SK-N-SH treated with all-trans-retinoic acid at 6 μM for 48 hours (cell line): ENCODE results near the gene LRMDA.
A peak's percentile ranks its signal among the peaks of the same experiment; 100 is the strongest.

ENCODE experiments used
- ATAC-seq: fragments of 200-7000 bp; cut with Tn5 transposase; 3 replicates; pipeline ENCODE4 v1.9.1; 2020; ENCODE audit warnings: mild to moderate bottlenecking, moderate library complexity
- ARNTL ChIP-seq: fragments of 450-650 bp; formaldehyde crosslinking; IDR thresholded peaks from 2 replicates; pipeline ENCODE4 v1.5.0; 2020; ENCODE audit warnings: low read depth, mild to moderate bottlenecking, moderate library complexity, borderline replicate concordance
- BACH2 ChIP-seq: fragments of 250-450 bp; sonication (Bioruptor Pico); IDR thresholded peaks from 2 replicates; pipeline ENCODE4 v1.9.0; 2021; ENCODE audit warnings: mild to moderate bottlenecking, borderline replicate concordance
- CSDC2 ChIP-seq: fragments of 250-450 bp; sonication (Bioruptor Pico); IDR thresholded peaks from 2 replicates; pipeline ENCODE4 v1.5.0; 2020; ENCODE audit warnings: mild to moderate bottlenecking, moderate library complexity
- ESRRG ChIP-seq: fragments of 250-450 bp; sonication (Bioruptor Pico); IDR thresholded peaks from 2 replicates; pipeline ENCODE4 v1.6.1; 2021; ENCODE audit warnings: mild to moderate bottlenecking
- GLIS3 ChIP-seq: fragments of 250-450 bp; sonication (Bioruptor Pico); IDR thresholded peaks from 2 replicates; pipeline ENCODE4 v1.5.0; 2020; ENCODE audit warnings: mild to moderate bottlenecking, moderate library complexity
- ISL1 ChIP-seq: fragments of 250-450 bp; sonication (Bioruptor Pico); IDR thresholded peaks from 2 replicates; pipeline ENCODE4 v2.1.2; 2022; ENCODE audit warnings: mild to moderate bottlenecking, moderate library complexity
- OSR1 ChIP-seq: fragments of 250-450 bp; sonication (Bioruptor Pico); IDR thresholded peaks from 2 replicates; pipeline ENCODE4 v1.8.0; 2022; ENCODE audit warnings: moderate library complexity, mild to moderate bottlenecking, inconsistent platforms
- PATZ1 ChIP-seq: fragments of 250-450 bp; sonication (Bioruptor Pico); IDR thresholded peaks from 2 replicates; pipeline ENCODE4 v1.8.0; 2020; ENCODE audit warnings: mild to moderate bottlenecking, moderate library complexity, borderline replicate concordance
- POU6F1 ChIP-seq: fragments of 250-450 bp; sonication (Bioruptor Pico); IDR thresholded peaks from 2 replicates; pipeline ENCODE4 v1.8.0; 2021; ENCODE audit warnings: low read depth, mild to moderate bottlenecking, moderate library complexity, borderline replicate concordance
- PPARA ChIP-seq: fragments of 250-450 bp; sonication (Bioruptor Pico); IDR thresholded peaks from 2 replicates; pipeline ENCODE4 v1.5.0; 2020; ENCODE audit warnings: mild to moderate bottlenecking, borderline replicate concordance
- RARB ChIP-seq: fragments of 250-450 bp; sonication (Bioruptor Pico); IDR thresholded peaks from 2 replicates; pipeline ENCODE4 v1.8.0; 2021; ENCODE audit warnings: mild to moderate bottlenecking, moderate library complexity
- SNAI2 ChIP-seq: fragments of 250-450 bp; sonication (Bioruptor Pico); IDR thresholded peaks from 2 replicates; pipeline ENCODE4 v1.5.0; 2020; ENCODE audit warnings: mild to moderate bottlenecking, moderate library complexity
- TCF4 ChIP-seq: fragments of 250-450 bp; sonication (Bioruptor Pico); IDR thresholded peaks from 2 replicates; pipeline ENCODE4 v1.8.0; 2021; ENCODE audit warnings: mild to moderate bottlenecking, moderate library complexity, borderline replicate concordance
- TOX ChIP-seq: fragments of 250-450 bp; sonication (Bioruptor Pico); IDR thresholded peaks from 2 replicates; pipeline ENCODE4 v1.8.0; 2021; ENCODE audit warnings: mild to moderate bottlenecking, moderate library complexity, borderline replicate concordance
- ZC3H10 ChIP-seq: fragments of 250-450 bp; sonication (Bioruptor Pico); IDR thresholded peaks from 2 replicates; pipeline ENCODE4 v1.5.1; 2021; ENCODE audit warnings: mild to moderate bottlenecking, moderate library complexity
- ZFP3 ChIP-seq: fragments of 250-450 bp; sonication (Bioruptor Pico); IDR thresholded peaks from 2 replicates; pipeline ENCODE4 v1.5.0; 2020; ENCODE audit warnings: mild to moderate bottlenecking, moderate library complexity
- ZFP30 ChIP-seq: fragments of 450-650 bp; formaldehyde crosslinking; IDR thresholded peaks from 2 replicates; pipeline ENCODE4 v1.5.0; 2022; ENCODE audit warnings: mild to moderate bottlenecking, moderate library complexity
- ZNF565 ChIP-seq: fragments of 450-650 bp; formaldehyde crosslinking; conservative IDR thresholded peaks from 2 replicates; pipeline ENCODE4 v1.5.0; 2020; ENCODE audit warnings: low read depth, mild to moderate bottlenecking, moderate library complexity
- ZNF70 ChIP-seq: fragments of 450-650 bp; formaldehyde crosslinking; IDR thresholded peaks from 2 replicates; pipeline ENCODE4 v1.5.0; 2020; ENCODE audit warnings: mild to moderate bottlenecking, moderate library complexity
- ZNF8 ChIP-seq: fragments of 450-650 bp; formaldehyde crosslinking; IDR thresholded peaks from 2 replicates; pipeline ENCODE4 v1.5.0; 2020; ENCODE audit warnings: mild to moderate bottlenecking, moderate library complexity
- TF ChIP-seq, protein P1 (sequence below): fragments of 250-450 bp; sonication (Bioruptor Pico); IDR thresholded peaks from 2 replicates; pipeline ENCODE4 v1.5.0; 2020; ENCODE audit warnings: mild to moderate bottlenecking, moderate library complexity

The LRMDA gene

DNA sequence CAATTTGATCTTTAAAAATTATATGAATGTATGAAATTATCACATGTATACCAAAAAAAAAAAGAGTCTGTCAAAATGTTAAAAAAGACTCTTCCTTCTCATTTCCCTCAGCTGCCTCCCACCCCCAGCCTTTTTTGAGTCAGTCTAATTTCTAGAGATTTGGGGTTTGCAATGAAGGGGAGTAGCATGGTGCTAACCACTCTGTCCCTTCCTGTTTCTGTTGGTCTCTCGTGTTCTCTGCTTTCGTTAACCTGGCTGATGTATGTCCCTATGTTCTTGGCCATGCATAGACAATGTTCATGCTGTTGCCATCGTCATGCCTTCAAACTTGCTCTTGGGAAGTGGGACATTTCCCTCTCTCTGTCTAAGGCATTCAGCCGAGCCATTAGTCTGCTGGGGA lies 474.1 kb downstream of the LRMDA start (continued):
- TF ChIP-seq POU6F1 (CRISPR knock-in tag): no peak
- no peak for TF ChIP-seq ZFP3 (CRISPR knock-in tag)

DNA sequence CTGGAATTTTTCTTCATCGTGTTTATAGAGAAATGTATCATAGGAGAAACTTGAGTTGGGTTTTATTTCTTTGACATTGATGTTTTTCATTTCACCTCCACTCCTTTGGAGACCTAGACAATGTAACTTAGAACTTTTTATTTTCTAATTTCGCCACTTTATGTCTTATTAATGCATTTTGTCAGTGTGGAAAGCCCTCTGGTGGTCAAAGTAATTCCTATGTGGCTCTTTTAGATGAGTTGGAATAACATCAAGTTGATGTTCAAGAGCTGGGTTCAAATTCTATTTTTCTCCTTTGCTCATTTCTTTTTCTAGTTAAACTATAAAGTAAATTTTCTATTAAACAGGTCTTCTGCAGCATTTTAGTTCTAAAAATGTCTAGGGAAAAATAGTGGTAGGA lies 478.6 kb downstream of the LRMDA start:
- ATAC-seq: 0 out of 3 replicates have a peak, but pooled peaks have one; percentile 35
- TF ChIP-seq ARNTL (CRISPR knock-in tag) (no peak), BACH2 (CRISPR knock-in tag) (no peak), ZC3H10 (no peak), PPARA (CRISPR knock-in tag) (no peak), ISL1 (no peak), GLIS3 (CRISPR knock-in tag) (no peak), RARB (CRISPR knock-in tag) (no peak), SNAI2 (CRISPR knock-in tag) (no peak), ZNF8 (CRISPR knock-in tag) (no peak), ZFP3 (CRISPR knock-in tag) (no peak), ESRRG (CRISPR knock-in tag) (no peak), CSDC2 (no peak), PATZ1 (CRISPR knock-in tag) (no peak), TCF4 (CRISPR knock-in tag) (no peak), POU6F1 (CRISPR knock-in tag) (no peak), ZNF70 (CRISPR knock-in tag) (no peak), ZFP30 (CRISPR knock-in tag) (no peak), OSR1 (no peak), TOX (no peak)
- TF ChIP-seq, protein P1, sequence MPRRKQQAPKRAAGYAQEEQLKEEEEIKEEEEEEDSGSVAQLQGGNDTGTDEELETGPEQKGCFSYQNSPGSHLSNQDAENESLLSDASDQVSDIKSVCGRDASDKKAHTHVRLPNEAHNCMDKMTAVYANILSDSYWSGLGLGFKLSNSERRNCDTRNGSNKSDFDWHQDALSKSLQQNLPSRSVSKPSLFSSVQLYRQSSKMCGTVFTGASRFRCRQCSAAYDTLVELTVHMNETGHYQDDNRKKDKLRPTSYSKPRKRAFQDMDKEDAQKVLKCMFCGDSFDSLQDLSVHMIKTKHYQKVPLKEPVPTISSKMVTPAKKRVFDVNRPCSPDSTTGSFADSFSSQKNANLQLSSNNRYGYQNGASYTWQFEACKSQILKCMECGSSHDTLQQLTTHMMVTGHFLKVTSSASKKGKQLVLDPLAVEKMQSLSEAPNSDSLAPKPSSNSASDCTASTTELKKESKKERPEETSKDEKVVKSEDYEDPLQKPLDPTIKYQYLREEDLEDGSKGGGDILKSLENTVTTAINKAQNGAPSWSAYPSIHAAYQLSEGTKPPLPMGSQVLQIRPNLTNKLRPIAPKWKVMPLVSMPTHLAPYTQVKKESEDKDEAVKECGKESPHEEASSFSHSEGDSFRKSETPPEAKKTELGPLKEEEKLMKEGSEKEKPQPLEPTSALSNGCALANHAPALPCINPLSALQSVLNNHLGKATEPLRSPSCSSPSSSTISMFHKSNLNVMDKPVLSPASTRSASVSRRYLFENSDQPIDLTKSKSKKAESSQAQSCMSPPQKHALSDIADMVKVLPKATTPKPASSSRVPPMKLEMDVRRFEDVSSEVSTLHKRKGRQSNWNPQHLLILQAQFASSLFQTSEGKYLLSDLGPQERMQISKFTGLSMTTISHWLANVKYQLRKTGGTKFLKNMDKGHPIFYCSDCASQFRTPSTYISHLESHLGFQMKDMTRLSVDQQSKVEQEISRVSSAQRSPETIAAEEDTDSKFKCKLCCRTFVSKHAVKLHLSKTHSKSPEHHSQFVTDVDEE: no peak
- TF ChIP-seq, all 23 proteins: peak for 0

GRCh38 chr10:75911426-75911825 lies 480.0 kb downstream of the LRMDA start:
- TF ChIP-seq RARB (CRISPR knock-in tag) (no peak), CSDC2 (no peak), POU6F1 (CRISPR knock-in tag) (no peak), ISL1 (no peak), TCF4 (CRISPR knock-in tag) (no peak), ZC3H10 (no peak)
- no peak for ATAC-seq

GRCh38 chr10:75916906-75917305 lies 485.5 kb downstream of the LRMDA start:
- TF ChIP-seq ZNF565 (CRISPR knock-in tag): no peak
- TF ChIP-seq ZFP30 (CRISPR knock-in tag): no peak
- no peak for ATAC-seq
